Transverse colon (tissue), 4 donors: ENCODE measurements around the gene ARGLU1. TPM values are rescaled to one million over a fixed set of nuclear protein-coding genes. Genes with fewer than 3 reads are reported as not detected.
A peak's percentile ranks its signal among the peaks of the same experiment; 100 is the strongest.

ENCODE experiments used
- DNase-seq: peaks from one replicate; pipeline ENCODE4 v3.0.0-alpha.2; 2019
- H3K27ac ChIP-seq, 4 donors: fragments of 200-600 bp; sonication (generic); 2 replicates each; pipeline ENCODE4 v1.5.1; 2016 to 2018; ENCODE audit warnings: inconsistent platforms in 4 of 4
- H3K27me3 ChIP-seq: fragments of 200-600 bp; sonication (generic); 2 replicates; pipeline ENCODE4 v1.5.1; 2017; ENCODE audit warnings: inconsistent platforms
- H3K36me3 ChIP-seq, 4 donors: fragments of 200-600 bp; sonication (generic); 2 replicates each; pipeline ENCODE4 v1.5.1; 2017 to 2019; ENCODE audit warnings: inconsistent platforms in 4 of 4
- H3K4me1 ChIP-seq, 4 donors: fragments of 200-600 bp; sonication (generic); 2 replicates each; pipeline ENCODE4 v1.5.1; 2017 to 2020; ENCODE audit warnings: inconsistent platforms in 4 of 4
- H3K4me3 ChIP-seq, 4 donors: fragments of 200-600 bp; sonication (generic); 1 replicate in 1 of 4; 2 replicates in 3 of 4; pipeline versions ENCODE4 v1.5.1 to v1.6.1; 2017 to 2019; ENCODE audit warnings: inconsistent platforms in 4 of 4
- H3K9me3 ChIP-seq, 2 donors: fragments of 200-600 bp; sonication (generic); 2 replicates each; pipeline ENCODE4 v1.5.1; 2017 to 2019; ENCODE audit warnings: inconsistent platforms in 2 of 2
- CTCF ChIP-seq, 5 experiments: fragments of 200-600 bp in 3 of 5; fragments of 450-650 bp in 2 of 5; sonication (generic) in 3 of 5; IDR thresholded peaks; 1 replicate in 2 of 5; 2 replicates in 3 of 5; pipeline ENCODE4 v1.5.1; 2016 to 2017; ENCODE audit warnings: antibody characterized with exemption in 5 of 5, inconsistent platforms in 3 of 5, mild to moderate bottlenecking in 2 of 5, moderate library complexity in 1 of 5
- EP300 ChIP-seq: sonication (generic); formaldehyde crosslinking; IDR thresholded peaks from one replicate; pipeline ENCODE4 v1.6.1; 2017; ENCODE audit warnings: antibody characterized with exemption, low read depth
- POLR2A ChIP-seq: fragments of 450-650 bp; IDR thresholded peaks from one replicate; pipeline ENCODE4 v1.6.1; 2016; ENCODE audit warnings: antibody characterized with exemption, mild to moderate bottlenecking, moderate library complexity
- POLR2AphosphoS5 ChIP-seq, 3 donors: sonication (generic); formaldehyde crosslinking; IDR thresholded peaks; one replicate each; pipeline ENCODE4 v1.6.1; 2016; ENCODE audit warnings: antibody characterized with exemption in 3 of 3
- WGBS, 2 donors: methylation state at CpG; one replicate each; pipeline ENCODE4 v1.1.5; 2018; ENCODE audit warnings: low coverage in 1 of 2; 5-methylcytosine and 5-hydroxymethylcytosine counted together
- in situ Hi-C, 4 donors: fragments of 200-750 bp; cut with MboI; loops; one replicate each; pipeline versions ENCODE4 v1.15.0 to v1.15.1; 2017; ENCODE audit warnings: low sequenced_read_pairs in 3 of 4, low pct_ligation_motif_present in 1 of 4, low pct_unique_long_range_greater_than_20kb in 1 of 4
- intact Hi-C: fragments of 100-400 bp; cut with DNase I; formaldehyde crosslinking; loops from one replicate; pipeline ENCODE4 v1.15.1; 2023; ENCODE audit warnings: low total_unique reads
- total RNA-seq, 4 donors: library from RNA; depleted of rRNA; stranded (reverse); fragments of >200 nt; gene quantifications; one replicate each; pipeline ENCODE4 v1.1.0, GENCODE V29; 2016

ARGLU1 gene
- total RNA-seq, 4 donors from 2014 or later = 106 to 155 (median 155) TPM

DNA sequence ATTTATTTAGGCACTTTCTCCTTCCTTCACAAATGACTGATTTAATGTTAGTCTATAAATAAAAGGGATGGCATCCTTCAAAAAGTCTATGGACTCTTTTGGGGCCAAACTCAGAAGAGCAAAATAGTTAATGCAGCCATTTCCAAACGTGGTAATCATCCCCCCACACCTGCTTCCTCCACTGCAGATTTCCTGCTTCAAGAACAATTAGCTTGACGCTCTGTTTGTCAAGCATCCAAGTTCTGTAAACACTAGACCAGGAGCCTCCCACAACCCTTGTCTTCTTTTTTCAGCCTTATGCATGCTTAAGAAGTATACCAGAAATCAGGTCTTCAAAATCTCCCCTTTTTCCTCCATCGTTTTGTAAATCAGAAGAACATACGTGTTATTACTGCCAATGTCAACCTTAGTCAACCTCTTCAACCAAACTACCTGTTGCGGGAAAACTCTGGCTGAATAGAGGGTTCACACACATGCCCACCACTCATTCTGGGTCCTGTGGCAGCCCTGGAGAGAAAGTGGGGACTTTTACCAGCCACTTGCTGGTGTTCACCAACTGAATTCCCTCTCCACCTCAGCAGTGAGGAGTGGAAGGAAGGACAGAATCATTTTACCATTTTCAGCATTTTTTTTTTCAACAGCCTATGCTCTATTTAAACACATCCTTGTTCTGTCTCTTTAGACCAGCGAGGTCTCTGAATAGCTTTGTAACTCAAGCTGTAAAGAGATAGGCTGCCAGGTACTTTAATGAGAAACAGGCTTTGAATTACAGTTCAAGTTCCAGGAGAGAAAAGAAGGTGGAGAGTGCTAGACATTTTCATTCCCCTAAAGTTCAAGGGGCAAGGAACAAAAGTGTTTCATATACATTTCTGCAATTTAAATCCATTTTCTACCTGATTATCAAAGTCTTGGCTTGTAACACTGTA is 71.6 kb downstream of the ARGLU1 start:
- peaks cover 0 to 42% (median 16%) of the 10 kb centered on the region in 4 donors for H3K4me1 ChIP-seq
- H3K36me3 ChIP-seq = peaks cover 0 to 13% (median 6%) of the 10 kb centered on the region in 4 donors
- 30 to 36% methylated on average over 5 to 6 of the region's 6 CpGs for WGBS, 2 donors
- in situ Hi-C loops = no loop called here
- intact Hi-C loops = no loop called here
- no peaks in the 10 kb centered on the region for H3K9me3 ChIP-seq
- H3K27me3 ChIP-seq = no peaks in the 10 kb centered on the region
- DNase-seq = no peak
- peak overlapping the region; percentile 58 to 69 (median 62) for H3K27ac ChIP-seq
- no peak overlapping the region for H3K4me3 ChIP-seq
- TF ChIP-seq POLR2AphosphoS5 (IDR thresholded peaks at IDR 0.05) (peak in 1 of 3 donors; percentile 17), EP300 (no peak)

DNA sequence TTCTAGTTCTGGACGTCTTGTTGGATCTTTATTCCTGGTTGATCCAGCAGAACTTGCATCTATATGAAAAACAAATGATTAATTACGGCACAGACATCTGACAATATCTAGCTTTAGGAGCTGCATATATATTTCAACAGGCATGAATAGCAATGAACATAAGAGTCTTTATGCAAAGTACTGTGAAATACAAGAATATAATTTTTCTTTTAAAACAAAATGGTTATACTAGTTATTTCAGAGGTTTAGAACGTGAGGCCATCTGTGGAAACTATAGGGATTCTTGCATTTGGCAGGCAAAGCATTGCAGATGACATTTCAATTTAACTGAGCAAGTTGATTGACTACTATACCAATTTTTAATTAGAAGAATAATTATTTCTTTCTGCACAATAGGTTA is 73.0 kb downstream of the ARGLU1 start:
- Histone ChIP-seq H3K27me3 (no peaks in the 10 kb centered on the region), H3K36me3 (peaks cover 0 to 13% (median 6%) of the 10 kb centered on the region in 4 donors), H3K27ac (peak overlapping the region in 1 of 4 donors; percentile 1), H3K4me3 (no peak overlapping the region), H3K9me3 (no peaks in the 10 kb centered on the region), H3K4me1 (peaks cover 0 to 42% (median 18%) of the 10 kb centered on the region in 4 donors)
- 86 to 89% methylated on average over 3 of the region's 3 CpGs for WGBS, 2 donors
- no peak for TF ChIP-seq POLR2AphosphoS5 (IDR thresholded peaks at IDR 0.05)
- TF ChIP-seq EP300 = no peak
- no peak for TF ChIP-seq POLR2A
- intact Hi-C loops = no loop called here
- in situ Hi-C loops = no loop called here
- no peak for DNase-seq

DNA sequence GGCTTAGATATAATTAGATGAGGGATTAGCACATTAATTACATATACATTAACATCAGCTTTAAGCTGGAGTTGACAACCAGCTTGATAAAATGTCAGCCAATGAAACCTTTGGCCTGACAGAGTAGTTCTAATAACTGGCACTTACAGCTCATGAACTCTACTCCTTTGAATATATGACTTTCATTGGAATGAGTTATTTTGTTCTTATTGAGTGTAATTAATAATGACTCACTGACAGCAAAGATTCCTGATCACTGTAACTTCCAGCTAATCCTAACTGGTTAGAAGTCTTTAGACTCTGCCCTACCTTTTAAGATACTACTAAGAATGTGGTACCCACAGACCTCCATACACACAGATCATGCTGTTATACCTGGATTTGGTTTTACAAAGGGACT is 73.4 kb downstream of the ARGLU1 start:
- TF ChIP-seq CTCF (IDR thresholded peaks at IDR 0.05) = no peak
- no peak for TF ChIP-seq POLR2A
- no peak for TF ChIP-seq POLR2AphosphoS5 (IDR thresholded peaks at IDR 0.05)
- TF ChIP-seq EP300 = no peak
- H3K36me3 ChIP-seq = peaks cover 0 to 13% (median 6%) of the 10 kb centered on the region in 4 donors
- H3K27me3 ChIP-seq = no peaks in the 10 kb centered on the region
- no peak for DNase-seq
- peak overlapping the region in 1 of 4 donors; percentile 1 for H3K27ac ChIP-seq
- H3K9me3 ChIP-seq = no peaks in the 10 kb centered on the region
- intact Hi-C loops = no loop called here
- in situ Hi-C loops = no loop called here
- H3K4me3 ChIP-seq = no peak overlapping the region
- peaks cover 0 to 42% (median 18%) of the 10 kb centered on the region in 4 donors for H3K4me1 ChIP-seq

GRCh38 chr13:106493533-106494220 is 74.3 kb downstream of the ARGLU1 start:
- in situ Hi-C loops (no loop called here), intact Hi-C loops (no loop called here)
- H3K36me3 ChIP-seq = peaks cover 0 to 13% (median 6%) of the 10 kb centered on the region in 4 donors
- no peak for TF ChIP-seq CTCF (IDR thresholded peaks at IDR 0.05)
- no peak for TF ChIP-seq POLR2A
- no peak for TF ChIP-seq POLR2AphosphoS5 (IDR thresholded peaks at IDR 0.05)
- TF ChIP-seq EP300 = no peak
- no peak overlapping the region for H3K4me3 ChIP-seq
- DNase-seq = no peak
- peaks cover 0 to 47% (median 14%) of the 10 kb centered on the region in 4 donors for H3K4me1 ChIP-seq
- no peaks in the 10 kb centered on the region for H3K9me3 ChIP-seq
- peak overlapping the region in 3 of 4 donors; percentile 3 to 48 (median 24) for H3K27ac ChIP-seq
- no peaks in the 10 kb centered on the region for H3K27me3 ChIP-seq
- 72 to 77% methylated on average over 11 to 17 of the region's 17 CpGs for WGBS, 2 donors
